Left hindlimb (tissue), 1 donor: ENCODE data around the gene STAMBPL1.

Source experiments
- DNase-seq: peaks from one replicate; pipeline ENCODE4 v3.0.0-alpha.2; 2018

The STAMBPL1 gene

GRCh38 chr10:88896372-88896993 lies 16.4 kb downstream of the STAMBPL1 start:
- no peak for DNase-seq

DNA sequence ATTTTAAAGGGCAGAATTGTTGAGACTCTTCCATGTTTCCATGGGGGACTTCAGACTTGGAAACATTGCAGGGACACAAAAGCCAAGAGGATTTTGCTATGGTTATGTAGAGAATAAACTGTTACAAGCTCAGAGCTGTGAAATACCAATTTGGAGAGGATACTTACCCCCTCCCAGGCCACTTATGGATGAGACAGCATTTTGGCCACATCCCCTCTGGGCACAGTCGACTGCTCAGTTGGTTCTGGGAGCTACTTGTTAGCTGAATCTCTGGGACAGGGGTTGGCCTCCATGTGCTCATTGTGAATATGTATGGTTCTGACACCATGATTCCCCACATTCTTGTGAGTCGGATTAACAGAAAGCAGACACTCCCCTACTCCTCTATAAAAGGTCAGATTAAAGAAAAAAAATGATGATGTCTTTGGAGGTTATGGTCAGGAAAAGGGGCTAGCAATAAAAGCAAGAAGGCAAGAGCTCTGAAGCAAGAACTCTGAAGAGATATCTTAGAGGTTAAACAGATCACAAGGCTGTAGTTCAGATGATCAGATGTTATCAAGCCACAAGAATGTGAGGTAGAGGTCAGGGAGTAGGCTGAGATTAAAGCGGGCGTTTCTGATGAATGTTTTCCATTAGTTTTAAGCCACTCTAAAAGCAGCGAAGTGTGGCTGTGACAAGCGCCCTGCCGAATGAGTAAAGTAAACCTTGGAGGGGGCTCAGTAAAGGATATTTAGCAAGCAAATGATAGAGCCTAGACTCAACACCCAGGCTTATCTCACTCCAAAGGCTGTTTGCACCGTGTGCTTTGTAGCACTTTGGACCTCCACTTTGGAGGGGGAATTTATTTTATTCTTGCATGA lies 17.2 kb downstream of the STAMBPL1 start:
- DNase-seq = peak; percentile 36

GRCh38 chr10:88898727-88899126 lies 18.7 kb downstream of the STAMBPL1 start:
- no peak for DNase-seq

DNA sequence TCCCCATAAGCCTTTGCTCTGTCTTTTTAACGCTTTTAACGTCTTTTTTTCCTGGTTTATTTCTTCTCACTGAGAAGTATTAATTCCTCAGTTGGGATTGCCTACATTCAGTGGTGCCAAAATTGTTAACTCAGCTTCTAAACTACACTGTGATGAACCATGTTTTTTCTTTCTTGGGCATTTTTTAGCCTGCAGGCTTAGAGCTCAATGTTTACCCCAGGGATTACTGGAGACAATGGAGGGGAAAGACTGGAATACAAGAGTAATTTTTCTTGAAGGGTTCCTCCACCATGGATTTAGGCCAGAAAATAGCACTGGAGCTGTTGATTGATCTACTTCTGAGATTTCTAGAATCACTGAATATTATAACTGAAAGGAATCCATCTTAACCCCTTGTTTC lies 19.8 kb downstream of the STAMBPL1 start:
- DNase-seq = no peak

DNA sequence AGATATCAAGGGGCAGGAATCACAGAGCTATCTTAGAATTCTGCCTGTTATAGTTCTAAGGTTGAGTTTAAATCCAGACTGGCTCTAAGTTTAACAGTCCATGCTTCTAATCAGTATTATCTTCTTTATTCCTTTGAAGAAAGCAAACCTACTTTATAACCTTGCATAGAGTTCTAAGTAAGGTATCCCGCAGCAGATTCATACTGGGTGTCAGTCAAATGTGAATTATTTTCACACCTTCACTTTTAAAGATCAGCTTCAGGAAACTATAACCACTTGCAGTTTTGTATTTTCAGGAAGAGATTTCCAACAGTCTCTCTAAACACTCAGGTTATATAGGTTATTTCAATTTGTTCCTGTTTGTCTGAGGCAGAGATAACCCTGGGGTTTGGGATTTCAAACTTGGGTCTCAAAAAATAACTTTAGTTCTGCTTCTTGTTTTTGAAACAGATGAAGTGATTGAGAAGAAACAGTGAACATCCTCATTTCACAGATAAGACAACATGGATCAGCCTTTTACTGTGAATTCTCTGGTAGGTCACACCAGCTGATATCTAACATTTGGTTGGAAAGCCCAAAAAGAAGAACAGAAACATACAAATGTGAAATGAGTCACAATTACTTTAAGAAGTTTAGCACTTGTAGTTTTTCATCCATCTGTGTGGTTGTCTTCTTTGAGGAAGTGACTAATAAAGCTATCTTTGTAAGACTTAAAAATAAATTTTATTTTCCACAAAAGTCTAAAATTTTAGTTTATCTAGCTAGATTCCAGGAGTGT lies 21.4 kb downstream of the STAMBPL1 start:
- DNase-seq = no peak

GRCh38 chr10:88901984-88902789 lies 22.1 kb downstream of the STAMBPL1 start:
- no peak for DNase-seq

DNA sequence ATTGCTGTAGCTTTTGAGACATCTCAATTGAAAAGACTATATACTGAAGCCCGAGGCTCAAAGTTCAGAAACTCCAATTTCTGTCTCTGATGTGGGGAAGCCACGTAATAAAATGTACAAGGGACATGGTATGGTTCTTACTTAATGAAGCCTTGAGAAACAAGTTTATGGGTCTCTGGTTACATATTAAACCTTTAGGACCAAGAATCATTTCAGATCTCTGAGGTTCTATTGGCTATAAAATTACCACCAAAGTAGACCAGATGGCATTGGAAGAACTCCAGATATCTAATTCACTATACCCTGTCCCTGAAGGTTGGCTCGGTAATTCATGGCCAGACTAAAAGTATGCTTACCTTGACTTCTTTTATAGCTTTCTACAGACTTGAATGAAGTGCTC lies 23.7 kb downstream of the STAMBPL1 start:
- DNase-seq = no peak

GRCh38 chr10:88906921-88907320 lies 26.9 kb downstream of the STAMBPL1 start:
- no peak for DNase-seq

GRCh38 chr10:88908194-88908593 lies 28.1 kb downstream of the STAMBPL1 start:
- no peak for DNase-seq

GRCh38 chr10:88911116-88911515 lies 31.1 kb downstream of the STAMBPL1 start:
- DNase-seq = no peak

- DNase-seq = no peak
Observed at GRCh38 chr10:88911851-88912250, 31.8 kb downstream of the STAMBPL1 start.

DNA sequence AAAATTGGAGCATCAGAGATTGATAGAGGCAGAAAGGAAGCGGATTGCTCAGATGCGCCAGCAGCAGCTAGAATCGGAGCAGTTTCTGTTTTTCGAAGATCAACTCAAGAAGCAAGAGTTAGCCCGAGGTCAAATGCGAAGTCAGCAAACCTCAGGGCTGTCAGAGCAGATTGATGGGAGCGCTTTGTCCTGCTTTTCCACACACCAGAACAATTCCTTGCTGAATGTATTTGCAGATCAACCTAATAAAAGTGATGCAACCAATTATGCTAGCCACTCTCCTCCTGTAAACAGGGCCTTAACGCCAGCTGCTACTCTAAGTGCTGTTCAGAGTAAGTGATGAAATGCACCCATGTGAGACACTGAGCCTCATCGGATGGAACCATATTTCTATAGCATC lies 33.1 kb downstream of the STAMBPL1 start:
- no peak for DNase-seq

GRCh38 chr10:88913788-88914187 lies 33.7 kb downstream of the STAMBPL1 start:
- no peak for DNase-seq

DNA sequence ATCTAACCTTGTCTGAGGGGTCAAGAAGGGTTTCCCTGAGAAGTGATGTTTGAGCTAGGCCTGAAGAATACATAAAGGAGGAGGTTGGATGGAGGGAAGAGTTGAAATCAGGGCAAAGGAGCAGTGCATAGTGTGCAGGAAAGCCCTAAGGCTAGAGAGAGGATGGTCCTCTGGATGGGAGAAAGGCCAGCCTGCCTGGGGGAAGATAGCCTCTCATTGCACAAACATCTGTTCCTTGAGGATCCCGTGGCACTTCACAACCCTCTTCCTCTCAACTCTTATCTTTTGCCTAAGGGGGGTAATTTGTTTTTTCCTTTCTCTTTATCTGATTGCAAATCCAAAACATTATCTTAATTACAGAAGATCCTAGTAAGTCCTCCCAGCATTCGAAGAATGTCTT lies 35.7 kb downstream of the STAMBPL1 start:
- DNase-seq = no peak

DNA sequence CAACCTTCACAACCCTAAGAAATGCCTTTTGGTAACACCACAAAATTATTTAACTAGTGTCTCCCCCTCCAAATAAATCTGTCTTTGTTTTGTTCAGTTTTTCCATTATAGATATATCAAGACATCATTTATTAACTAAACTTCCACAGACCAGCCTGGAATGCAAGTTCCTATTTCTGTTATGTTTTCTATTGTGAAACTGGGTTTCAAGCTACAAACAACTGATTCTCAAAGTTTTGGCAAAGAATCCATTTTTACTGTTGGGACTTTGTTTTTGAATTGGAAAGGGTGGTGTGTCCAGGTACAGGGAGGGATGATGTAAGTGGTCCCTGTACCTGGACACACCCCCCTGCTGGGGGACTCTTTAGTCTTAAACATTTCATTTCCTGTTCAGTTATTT lies 36.2 kb downstream of the STAMBPL1 start:
- no peak for DNase-seq

DNA sequence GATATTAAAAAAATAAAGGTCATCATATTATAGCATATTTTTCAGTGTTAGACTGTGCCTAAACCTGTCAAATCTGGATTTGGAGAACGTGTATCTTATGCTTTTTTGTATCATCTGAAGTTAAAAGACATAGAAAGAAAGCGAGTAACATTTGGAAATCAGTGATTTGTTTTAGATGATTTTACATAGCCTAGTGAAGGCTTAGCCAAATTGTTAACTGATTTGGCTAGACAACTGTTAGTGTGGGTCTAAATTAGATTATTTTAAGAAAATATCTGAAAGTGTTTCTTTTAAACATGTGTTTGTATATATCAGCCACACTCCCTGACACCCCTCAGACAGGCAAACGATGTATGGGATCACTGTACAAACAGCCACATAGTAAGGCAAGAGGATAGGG lies 36.9 kb downstream of the STAMBPL1 start:
- DNase-seq = no peak

DNA sequence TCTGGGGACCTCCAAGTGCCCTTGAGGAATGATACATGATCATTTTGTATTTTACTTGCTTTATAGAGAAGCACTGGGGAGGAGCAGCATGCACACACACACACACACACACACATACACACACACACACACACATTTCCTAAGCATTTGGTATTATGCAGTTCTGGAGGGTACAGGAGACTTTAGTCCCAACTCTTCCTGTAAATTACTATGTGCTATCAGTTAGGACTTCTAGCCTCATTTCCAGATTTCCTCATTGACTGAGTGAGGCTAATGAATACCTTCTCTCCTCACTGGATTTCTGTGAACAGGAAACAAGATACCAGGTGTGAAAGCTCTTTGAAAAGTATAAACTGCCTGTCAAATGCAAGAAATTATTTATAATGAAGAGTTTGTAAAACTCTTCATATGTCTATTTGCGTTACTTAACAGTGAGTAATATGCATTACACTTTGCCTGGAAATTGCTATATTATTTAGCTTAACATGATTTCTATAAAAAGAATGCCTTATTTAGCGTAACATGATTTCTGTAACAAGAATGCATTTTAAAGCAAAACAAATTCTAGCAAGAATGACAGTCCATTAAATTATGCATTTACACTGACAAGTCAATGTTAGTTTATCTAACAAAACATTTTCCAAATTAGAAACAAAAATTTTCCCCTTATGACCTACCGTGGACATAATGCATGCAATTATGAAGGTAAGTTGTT lies 38.3 kb downstream of the STAMBPL1 start:
- DNase-seq = no peak

- no peak for DNase-seq
Observed at GRCh38 chr10:88919041-88919440, 39.0 kb downstream of the STAMBPL1 start.

DNA sequence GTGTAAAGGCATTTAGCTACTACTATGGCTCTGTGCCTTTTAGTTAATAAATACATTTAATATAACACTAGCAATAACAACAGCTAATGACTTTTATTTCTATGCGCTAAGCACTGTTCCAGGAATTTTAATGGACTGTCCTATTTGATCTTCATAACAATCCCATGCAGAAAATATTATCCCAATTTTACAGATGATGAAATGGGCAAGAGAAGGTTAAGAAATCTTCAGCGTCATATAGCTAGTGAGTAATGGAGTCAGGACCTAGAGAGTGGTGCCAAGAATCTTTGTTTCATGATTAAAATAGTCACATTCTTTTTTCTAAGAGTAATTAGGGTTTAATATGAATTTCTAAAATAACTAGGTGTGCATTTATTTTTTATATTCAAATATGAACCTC lies 40.2 kb downstream of the STAMBPL1 start:
- DNase-seq = no peak

GRCh38 chr10:88920986-88921593 lies 41.0 kb downstream of the STAMBPL1 start:
- DNase-seq = no peak

DNA sequence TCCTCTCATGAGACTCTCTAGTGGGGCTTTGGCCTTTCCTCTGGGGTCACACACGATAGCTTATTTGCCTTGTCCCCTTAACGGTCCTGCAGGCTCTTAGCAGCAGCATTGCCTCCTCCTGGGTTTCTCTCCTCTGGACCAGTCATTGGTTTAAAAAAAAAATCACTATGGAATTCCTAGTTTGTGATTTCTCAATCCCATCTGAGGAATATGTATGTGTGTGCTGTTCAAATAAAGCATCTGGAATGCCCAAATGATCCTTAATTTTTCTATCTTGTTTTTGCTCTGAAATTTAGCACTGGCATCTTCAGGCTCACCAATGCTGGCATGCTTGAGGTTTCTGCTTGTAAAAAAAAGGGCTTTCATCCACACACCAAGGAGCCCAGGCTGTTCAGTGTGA lies 42.0 kb downstream of the STAMBPL1 start:
- no peak for DNase-seq

- no peak for DNase-seq
Observed at GRCh38 chr10:88923520-88923919, 43.5 kb downstream of the STAMBPL1 start.
